Ecto neural progenitor cell (in vitro differentiated cells): ENCODE data around the gene SMOC2.
"Not testable (repeated sequence)": the region's sequence is repeated elsewhere in the genome, so short reads cannot be mapped to it uniquely, and the experiment has no call there.

Experiments
- DNase-seq: peaks from one replicate; pipeline ENCODE4 v3.0.0-alpha.2; 2018; ENCODE audit warnings: low spot score

SMOC2 gene

DNA sequence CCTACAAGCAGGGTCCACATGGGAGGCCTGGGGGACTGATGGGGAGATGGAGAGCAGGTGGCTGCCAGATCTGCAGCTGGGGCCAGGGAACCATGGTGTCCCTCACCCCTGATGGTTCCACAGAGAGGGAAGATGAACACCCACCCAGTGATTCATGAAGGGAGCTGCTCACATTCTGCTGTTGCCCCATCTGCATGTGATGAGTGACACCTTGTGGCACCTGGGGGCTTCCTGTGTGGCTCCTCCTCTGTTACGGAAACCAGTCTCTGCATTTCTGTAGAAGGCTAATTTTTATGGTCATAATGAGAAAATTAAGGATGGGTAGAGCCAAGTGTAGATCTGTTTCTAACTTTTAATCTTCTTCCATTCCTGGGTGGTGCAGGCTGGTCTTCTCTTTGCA is 217.1 kb downstream of the SMOC2 start:
- no peak for DNase-seq

DNA sequence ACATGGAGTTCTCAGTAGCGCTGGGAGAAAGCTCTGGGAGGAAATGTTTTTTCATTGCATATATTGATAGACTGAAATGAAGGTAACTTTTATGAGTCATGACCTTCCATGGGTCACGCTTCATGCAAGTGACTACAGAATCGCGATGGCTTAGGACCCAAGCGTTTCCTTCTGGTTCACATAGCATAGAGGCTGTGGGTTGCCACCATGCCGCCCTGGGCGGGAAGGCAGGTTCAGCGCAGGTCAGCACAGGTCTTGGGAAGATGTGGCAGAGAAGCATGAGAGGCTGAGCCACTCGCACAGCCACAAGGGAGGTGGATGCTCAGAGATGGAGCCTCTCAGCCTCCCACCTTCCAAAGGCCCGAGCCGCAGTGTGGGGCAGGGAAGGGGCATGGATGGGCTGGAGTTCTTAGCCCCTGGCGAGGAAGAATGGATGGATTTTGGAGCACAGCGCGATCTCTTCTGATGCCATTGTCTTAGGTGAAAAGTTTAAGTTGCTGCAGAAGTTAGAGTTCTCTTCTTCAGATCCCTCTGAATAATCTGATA is 219.5 kb downstream of the SMOC2 start:
- no peak for DNase-seq

DNA sequence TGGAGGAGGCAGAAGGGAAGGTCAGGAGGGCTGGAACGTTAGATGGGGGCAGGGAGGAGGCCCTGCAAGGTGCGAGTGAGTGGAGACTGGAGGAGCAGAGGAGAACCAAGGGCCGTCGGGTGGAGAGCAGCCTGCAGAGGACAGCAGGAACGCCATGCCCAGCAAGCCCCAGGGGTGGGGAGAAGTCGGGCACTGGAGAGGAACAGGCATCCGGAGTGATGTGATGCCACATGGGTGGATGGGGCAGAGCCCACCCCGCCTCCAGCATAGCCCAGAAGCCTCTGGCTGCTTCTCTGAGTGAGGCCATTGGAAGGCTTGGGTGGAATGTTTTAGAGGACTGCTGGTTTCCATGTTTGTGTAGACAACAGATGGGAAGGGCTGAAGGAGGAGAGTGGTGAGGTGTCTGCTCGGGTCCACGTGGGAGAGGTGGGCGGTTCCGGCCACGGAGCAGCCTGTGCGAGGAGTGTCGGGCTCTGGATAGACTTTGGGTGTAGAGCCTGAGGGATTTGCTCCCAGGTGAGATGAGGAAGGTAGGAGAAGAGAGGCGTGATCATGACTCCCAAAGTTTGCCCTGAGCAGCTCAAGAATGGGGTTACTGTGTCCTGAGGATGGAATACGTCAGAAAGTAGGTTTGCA is 221.4 kb downstream of the SMOC2 start:
- DNase-seq = no peak

DNA sequence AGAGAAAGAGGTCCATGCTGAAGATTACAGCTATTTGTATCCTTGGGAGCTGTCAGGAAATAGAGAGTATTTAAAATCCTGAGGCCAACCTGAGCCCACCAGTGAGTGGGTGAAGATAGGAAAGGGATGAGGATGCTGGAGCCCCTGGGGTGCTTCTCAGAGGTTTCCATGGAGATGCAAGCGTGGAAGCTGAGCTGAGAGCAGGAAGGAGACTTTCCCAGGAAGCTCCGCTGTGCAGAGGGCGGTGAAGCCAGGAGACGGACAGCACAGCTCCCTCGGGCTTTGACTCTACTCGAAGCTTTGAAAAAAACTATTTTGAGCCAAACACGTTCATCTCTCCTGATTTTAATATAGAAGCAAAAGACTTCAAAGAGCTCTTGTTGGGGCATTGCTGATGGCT is 222.1 kb downstream of the SMOC2 start:
- no peak for DNase-seq

DNA sequence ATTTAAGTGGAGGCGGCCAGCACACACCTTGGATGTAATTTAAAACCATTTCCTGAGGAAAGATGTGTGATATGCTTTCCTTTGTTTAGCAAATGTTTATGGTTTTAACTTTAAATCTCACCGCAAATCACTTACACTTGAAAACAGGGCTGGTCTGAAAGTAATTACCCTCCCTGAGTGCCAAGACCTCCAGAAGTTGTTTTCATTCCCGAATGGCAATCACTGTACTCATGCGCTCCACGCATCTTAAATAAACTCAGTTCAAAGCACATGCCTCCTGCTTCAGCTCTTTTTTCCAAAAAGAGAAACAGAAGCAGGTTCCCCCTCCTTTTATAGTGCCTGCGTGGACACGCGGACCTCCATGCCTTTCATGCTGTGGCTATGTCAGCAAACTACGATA is 224.0 kb downstream of the SMOC2 start:
- no peak for DNase-seq

DNA sequence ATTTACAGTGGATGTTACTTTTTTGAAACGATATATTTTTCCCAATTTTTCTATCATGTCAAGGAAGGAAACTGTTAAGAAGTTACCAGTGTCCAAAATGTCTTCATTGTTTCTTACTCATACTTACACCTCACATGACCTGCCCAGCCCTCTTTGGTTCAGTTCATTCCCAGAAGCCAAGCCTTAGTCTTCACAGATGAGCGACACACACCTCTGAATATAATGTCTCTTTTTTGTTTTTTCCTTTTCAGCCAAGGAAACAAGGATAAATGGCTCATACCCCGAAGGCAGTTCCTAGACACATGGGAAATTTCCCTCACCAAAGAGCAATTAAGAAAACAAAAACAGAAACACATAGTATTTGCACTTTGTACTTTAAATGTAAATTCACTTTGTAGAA is 225.2 kb downstream of the SMOC2 start:
- no peak for DNase-seq

DNA sequence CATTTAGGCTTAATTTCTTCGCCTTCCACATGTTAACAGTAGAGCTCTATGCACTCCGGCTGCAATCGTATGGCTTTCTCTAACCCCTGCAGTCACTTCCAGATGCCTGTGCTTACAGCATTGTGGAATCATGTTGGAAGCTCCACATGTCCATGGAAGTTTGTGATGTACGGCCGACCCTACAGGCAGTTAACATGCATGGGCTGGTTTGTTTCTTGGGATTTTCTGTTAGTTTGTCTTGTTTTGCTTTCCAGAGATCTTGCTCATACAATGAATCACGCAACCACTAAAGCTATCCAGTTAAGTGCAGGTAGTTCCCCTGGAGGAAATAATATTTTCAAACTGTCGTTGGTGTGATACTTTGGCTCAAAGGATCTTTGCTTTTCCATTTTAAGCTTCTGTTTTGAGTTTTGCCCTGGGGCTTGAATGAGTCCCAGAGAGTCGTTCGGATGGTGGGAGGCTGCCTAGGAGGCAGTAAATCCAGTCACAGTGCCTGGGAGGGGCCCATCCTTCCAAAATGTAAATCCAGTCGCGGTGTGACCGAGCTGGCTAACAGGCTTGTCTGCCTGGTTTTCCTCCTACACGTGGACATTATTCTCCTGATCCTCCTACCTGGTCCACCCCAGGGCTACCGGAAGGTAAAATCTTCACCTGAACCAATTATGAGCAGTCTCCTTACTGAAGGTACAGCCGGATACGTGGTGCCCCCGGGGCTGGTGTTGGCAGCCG is 225.9 kb downstream of the SMOC2 start:
- no peak for DNase-seq

DNA sequence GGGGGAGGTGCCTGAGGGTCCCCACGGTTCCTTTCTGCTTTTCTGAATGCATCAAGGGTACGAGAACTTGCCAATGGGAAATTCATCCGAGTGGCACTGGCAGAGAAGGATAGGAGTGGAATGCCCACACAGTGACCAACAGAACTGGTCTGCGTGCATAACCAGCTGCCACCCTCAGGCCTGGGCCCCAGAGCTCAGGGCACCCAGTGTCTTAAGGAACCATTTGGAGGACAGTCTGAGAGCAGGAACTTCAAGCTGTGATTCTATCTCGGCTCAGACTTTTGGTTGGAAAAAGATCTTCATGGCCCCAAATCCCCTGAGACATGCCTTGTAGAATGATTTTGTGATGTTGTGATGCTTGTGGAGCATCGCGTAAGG is 226.4 kb downstream of the SMOC2 start:
- DNase-seq = no peak

DNA sequence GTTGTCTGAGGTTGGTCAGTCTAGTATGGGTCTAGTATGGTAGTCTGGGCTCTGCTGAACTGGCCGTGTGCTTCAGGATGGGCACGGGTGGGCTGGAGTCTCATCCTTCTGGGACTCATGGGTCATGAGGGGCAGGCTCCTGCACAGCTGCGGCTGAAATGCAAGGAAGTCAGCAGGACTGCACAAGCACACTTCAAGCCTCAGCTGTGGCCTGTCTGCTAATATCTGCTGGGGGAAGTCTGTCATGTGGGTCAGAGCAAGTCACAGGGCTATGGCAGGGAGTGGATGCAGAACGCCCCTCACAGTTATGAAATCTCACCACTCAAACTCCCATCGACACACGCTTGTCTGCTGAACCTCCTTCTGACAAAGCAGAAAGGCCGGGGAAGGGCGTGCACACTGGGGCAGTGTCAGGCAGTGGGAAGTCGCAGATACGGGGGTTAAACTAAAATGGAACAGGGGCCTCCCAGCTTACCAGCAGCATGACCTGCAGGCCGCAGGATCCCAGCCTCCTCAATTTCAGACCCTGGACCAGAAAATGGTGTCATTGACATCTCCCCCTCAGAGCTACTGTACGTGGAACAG is 229.5 kb downstream of the SMOC2 start:
- peak; percentile 33 for DNase-seq

DNA sequence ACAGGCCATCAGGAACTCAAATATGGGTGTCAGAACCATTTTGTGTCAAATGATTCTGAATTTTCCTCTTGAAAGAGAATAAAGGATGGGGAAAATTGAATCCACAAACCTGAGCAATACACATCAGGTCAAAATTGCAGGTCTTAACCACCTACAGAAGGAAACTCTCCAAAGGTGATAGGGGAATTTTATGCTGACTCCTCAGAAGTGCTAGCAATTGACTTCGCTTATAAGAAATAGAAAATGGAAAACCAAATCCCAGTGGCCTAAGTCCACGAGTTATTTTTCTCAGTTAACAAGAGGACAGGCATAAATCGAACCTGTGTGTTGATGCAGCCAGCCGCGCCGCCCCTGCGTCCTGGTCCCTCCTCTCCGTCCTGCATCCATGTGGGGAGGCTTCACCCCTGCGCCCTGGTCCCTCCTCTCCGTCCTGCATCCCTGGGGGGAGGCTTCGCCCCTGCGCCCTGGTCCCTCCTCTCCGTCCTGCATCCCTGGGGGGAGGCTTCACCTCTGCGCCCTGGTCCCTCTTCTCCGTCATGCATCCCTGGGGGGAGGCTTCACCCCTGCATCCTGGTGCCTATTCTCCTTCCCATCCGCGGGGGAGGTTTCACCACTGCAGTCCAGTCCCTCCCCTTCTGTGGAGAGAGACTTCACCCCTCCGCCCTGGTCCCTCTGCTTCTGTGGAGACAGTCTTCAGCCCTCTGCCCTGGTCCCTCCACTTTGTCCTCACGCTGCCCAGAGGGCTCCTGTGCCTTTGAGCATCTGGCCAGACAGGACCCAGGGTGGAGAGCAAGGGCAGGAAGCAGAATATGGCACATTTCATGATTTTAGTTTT is 230.3 kb downstream of the SMOC2 start:
- DNase-seq = peak; percentile 35

DNA sequence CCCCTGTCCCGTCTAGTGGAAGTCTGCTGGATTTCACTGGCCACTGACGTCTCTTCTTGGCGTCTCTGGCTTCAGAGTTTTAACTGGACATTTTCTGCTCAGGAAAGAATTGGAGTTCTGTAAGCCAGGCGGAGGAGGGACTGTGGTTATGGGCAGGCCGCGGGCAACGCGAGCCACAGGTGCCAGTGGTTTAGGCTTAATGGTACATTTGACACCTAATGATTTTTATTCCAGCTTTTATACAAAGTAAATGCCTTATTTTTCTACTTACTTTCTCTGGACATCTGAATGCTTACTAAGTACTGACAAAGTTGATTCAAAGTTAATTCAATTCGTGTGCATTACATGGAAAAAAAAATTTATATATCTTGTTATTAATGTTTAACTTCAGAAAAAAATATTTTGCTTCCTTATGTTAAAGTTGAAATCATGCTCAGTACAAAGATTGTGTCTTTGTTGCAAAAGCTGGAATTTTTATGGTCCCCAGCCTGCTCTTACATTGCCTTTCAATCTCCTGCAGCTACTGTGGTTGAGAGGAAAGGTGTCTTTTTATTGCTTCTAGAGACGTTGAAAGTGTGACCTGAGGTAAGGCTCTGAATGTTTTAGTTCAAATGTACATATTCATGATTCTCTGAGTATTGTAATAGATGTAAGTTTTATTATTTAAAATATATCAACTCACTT is 231.0 kb downstream of the SMOC2 start:
- no peak for DNase-seq

DNA sequence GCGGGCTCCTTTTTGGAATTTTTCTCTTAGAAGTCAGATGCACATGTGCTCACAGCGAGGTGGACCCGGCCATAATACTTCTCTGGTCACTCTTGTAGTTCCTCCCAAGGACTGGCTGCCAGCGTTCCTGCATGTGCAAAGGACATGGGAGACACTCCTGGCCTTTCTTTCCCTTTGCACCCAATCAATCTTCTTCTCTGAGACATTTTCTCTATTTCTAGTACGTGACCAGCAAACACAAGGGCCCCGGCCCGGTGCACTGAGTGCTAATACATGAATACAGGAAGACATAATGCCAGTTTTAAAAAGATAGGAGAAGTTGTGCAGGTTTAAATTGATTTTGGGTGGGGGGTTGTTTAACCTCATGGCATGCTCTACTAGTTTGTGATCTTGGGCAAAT is 233.6 kb downstream of the SMOC2 start:
- DNase-seq = peak; percentile 28

DNA sequence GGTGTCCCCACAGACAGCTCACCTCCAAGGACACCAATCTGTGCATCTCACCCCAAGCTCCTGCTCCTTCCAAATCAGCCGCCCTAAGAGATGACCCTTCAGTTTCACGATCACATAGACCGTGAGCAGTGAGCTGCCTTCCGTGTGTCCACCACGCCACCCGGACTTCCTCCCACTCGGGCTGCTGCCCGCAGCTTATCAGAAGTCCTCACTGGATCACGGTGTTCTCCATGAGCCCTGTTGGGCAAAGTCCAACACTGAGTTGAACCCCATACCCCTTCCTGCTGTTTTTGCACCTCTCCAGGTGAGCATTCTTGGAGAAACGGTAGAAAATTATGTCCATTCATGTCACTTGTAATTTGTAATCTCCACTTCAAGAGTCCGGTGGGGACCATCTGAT is 234.4 kb downstream of the SMOC2 start:
- DNase-seq = peak; percentile 28

DNA sequence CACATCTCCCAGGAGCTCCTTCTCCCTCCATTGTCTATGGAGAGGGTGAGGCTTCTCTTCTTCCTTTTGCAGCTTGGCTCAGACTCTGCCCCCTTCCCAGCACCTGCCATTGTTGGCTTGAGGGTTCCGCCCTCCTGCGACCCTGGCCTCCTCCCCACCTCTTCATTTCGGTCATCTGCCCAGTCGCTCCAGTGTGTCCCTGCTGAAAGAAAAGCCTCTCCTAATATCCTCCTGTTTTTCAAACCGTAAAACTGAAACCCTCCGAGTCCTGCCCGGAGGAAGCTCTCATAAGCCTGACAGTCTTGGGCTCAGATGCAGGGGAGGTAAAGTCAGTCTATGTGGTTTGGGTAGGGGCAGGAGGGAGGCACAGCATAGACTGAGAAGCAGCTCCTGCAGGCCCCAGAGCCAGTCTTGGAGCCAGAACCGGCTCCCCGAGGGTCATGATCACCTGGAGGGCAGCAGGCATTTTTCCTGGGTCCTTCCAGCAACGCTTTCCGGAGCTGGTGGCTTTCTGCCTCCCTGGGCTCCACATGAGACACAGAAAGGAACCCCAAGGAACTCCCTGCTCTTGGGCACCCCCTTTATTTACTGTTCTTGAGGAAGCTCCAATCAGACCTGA is 235.1 kb downstream of the SMOC2 start:
- DNase-seq = peak; percentile 36

DNA sequence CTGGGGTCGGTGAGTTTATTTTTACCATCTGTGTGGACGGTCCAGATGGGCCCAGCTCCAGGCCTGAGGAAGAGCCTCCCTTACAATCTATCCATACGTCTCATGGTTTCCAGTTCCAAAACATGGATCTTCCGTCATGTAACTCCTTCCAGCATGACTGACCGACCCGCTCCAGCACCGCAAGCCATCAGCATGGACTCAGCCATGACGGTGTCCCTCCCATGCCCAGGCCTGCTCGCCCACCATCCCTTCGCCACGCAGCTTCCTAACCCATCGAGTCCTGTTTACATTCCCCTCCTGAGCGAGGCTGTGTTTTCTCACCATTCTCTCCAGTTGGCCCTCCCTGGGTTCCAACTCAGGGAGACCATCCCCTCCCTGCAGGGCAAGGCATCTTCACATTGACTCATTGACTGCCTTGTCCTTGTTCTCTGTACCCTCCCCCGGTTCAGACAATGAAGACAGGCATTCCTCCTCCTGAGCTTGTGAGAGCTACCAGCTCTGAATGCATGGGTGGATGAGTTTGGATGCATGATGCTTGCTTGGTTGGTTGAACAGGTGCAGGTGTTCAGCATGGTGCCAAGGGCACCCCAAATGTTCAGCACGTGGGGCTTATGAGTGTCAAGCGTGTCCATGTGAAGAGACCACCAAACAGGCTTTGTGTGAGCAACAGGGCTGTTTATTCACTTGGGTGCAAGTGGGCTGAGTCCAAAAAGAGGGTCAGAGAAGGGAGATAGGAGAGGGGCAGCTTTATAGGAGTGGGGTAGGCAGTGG is 235.8 kb downstream of the SMOC2 start:
- peak; percentile 38 for DNase-seq

DNA sequence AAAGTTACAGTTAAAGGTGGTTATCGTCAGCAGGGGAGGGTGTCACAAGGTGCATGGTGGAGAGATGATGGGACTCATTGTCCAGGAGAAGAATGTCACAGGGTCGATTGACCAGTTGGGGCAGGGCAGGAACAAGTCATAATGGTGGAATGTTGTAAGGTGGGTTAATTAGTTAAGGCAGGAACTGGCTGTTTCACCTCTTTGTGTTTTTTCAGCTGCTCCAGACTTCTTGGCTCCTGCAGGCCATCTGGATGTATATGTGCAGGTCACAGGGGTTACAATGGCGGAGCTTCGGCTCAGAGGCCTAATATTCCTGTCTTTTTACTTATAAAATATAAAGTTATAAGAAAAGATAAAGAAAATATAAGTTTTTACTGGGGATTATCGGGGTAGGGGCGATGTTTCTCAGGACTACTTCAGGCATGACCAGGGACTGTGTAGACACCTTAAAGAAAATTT is 236.4 kb downstream of the SMOC2 start:
- DNase-seq = not testable (repeated sequence)

DNA sequence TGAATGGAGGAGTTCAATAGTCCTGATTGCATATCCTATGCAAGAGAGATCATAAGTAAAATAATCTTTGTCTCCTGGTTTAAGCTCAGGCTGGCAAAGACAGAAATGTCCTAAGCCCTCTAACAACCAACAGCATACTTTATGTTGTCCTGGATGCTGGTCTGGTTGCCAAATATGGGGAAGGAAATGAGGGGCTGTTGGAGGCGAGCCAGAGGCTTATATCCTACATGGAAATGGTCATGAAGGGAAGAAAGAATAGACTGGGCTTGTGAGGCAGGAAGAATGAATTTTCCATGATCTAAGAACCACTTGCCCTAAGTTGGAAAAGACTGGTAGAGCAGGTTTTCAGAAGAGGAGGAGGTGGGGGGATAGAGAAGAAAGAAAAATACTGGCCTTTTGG is 237.1 kb downstream of the SMOC2 start:
- no peak for DNase-seq

DNA sequence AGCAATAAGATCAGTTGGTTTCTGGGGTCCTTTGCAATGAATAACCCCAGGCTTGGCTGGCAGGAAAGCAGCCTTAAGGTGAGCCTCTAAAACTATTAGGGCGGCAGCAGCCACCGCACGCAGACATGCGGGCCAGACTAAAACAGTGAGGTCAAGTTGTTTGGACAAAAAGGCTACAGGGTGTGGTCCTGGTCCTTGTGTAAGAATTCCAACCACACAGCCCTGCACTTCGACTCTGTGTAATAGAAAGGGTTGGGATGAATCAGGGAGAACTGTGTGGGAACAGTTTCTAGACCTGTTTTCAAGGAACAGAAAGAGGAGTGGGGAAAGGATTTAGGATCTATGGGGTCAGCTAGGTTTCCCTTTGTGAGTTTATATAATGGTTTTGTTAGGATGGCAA is 237.6 kb downstream of the SMOC2 start:
- no peak for DNase-seq

DNA sequence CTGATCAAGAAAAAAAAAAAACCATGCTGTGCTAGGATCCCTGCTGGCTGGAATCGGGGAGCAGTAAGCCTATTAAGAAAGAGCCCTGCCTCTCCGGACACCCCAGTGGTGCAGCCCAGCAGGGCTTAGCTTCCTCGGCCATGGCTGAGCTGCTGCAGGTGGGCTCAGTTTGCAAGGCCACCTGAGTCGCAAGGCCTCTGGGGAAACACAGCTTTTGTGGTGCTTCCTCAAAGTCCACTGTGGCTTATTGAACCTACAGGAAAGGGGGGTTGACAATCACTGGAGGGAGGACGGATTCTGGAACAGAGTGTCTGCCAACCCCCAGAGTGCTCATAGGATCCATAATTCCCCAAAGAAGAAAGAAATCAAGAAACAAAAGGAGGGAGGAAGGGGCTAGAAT is 240.8 kb downstream of the SMOC2 start:
- no peak for DNase-seq

DNA sequence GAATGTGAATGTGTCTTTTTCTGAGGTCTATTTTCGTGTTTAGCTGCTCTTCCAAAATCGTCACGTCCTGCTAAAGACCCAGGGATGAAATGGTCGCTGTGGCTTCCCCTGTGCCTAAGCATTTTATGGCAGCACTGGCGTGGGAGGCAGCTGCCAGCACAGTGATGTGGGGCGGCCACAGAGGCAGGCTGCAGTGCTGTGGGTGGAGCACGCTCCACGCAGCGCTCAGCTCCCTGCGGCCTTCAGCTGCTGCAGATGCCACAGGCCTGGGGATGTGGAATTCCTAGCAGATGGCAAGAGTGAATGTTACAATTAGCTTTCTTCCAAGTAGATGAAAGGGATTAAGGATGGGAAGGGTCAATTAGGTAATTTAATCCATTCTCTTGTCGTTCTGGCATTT is 242.6 kb downstream of the SMOC2 start:
- no peak for DNase-seq

DNA sequence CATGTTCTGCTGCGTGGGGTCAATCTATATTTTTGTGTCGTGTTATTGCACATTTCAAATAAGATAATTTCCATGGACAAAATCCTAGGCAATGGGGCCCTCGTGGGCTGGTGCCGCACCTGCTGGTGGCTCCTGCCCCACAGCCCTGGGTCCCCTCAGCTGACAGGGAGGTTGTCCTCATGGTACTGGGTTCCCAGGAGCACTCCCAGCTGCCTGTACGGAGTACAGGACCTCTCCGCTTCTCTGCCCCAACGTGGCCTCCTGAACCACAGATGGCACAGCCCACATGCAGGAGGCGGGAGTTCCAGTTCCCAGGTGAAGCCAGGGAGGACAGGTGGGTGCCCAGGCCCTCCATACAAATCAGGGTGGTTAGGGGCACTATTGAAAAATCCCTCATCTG is 243.5 kb downstream of the SMOC2 start:
- DNase-seq = no peak
